Bronchus fibroblast of lung (primary cell): ENCODE measurements around the gene PLXNA4. TPM values are rescaled to one million over a fixed set of nuclear protein-coding genes. Genes with fewer than 3 reads are reported as not detected.

ENCODE experiments used
- total RNA-seq: library from RNA; depleted of rRNA; stranded (reverse); fragments of >200 nt; gene quantifications from 2 replicates; pipeline ENCODE4 v1.2.3, GENCODE V29; 2015

The PLXNA4 gene, protein sequence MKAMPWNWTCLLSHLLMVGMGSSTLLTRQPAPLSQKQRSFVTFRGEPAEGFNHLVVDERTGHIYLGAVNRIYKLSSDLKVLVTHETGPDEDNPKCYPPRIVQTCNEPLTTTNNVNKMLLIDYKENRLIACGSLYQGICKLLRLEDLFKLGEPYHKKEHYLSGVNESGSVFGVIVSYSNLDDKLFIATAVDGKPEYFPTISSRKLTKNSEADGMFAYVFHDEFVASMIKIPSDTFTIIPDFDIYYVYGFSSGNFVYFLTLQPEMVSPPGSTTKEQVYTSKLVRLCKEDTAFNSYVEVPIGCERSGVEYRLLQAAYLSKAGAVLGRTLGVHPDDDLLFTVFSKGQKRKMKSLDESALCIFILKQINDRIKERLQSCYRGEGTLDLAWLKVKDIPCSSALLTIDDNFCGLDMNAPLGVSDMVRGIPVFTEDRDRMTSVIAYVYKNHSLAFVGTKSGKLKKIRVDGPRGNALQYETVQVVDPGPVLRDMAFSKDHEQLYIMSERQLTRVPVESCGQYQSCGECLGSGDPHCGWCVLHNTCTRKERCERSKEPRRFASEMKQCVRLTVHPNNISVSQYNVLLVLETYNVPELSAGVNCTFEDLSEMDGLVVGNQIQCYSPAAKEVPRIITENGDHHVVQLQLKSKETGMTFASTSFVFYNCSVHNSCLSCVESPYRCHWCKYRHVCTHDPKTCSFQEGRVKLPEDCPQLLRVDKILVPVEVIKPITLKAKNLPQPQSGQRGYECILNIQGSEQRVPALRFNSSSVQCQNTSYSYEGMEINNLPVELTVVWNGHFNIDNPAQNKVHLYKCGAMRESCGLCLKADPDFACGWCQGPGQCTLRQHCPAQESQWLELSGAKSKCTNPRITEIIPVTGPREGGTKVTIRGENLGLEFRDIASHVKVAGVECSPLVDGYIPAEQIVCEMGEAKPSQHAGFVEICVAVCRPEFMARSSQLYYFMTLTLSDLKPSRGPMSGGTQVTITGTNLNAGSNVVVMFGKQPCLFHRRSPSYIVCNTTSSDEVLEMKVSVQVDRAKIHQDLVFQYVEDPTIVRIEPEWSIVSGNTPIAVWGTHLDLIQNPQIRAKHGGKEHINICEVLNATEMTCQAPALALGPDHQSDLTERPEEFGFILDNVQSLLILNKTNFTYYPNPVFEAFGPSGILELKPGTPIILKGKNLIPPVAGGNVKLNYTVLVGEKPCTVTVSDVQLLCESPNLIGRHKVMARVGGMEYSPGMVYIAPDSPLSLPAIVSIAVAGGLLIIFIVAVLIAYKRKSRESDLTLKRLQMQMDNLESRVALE (N-terminal part only)
- under 0.01 and 0.15 TPM in 2 replicates for total RNA-seq

GRCh38 chr7:132575982-132576720 lies at the start of gene PLXNA4:
Gene PLXNA4 (minus strand): TSS chr7:132576470. CDS start chr7:132508693, 67,777 bp downstream.

